Measurements from ENCODE around the gene ADM5.
A peak's percentile ranks its signal among the peaks of the same experiment; 100 is the strongest.
"Not testable (repeated sequence)": the region's sequence is repeated elsewhere in the genome, so short reads cannot be mapped to it uniquely, and the experiment has no call there.

ADM5 gene

DNA sequence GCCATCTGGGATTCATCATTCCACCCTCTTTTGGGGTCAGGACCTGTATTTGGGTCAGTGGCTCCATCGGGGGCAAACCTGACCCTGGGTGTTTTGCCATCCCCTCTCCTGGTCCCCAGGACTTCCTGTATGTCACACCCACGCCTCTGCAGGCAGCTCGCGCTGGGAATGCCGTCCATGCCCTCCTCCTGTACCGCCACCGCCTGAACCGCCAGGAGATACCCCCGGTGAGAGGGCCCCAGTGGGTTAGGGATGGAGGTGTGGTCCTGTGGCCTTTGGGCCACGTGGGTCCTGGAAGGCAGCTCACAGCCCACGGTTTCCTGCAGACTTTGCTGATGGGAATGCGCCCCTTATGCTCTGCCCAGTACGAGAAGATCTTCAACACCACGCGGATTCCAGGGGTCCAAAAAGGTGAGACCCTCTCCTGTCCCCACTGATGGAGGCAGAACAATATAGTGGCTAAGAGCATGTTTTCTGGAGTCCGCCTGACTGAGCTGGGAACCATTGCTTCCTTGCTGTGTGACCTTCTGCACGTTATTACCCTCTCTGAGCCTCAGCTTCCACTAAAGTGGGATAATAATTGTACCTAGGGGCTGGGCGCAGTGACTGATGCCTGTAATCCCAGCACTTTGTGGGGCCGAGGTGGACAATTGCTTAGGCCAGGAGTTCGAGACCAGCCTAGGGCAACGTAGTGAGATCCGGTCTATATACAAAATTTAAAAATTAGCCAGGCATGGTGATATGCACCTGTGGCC lies 15.7 kb downstream of the ADM5 start:
- no peaks in the 10 kb centered on the region for H3K36me3 Mint-ChIP-seq (ENCODE audit: insufficient read depth)
- peaks cover 41% of the 10 kb centered on the region for H3K27me3 Mint-ChIP-seq
- H3K4me3 Mint-ChIP-seq, result no peak overlapping the region
- no peaks in the 10 kb centered on the region for H3K4me1 Mint-ChIP-seq
- no peaks in the 10 kb centered on the region for H3K9me3 Mint-ChIP-seq
- ATAC-seq (replicated peaks; ENCODE audit: extremely low read depth, poor library complexity, severe bottlenecking) (no peak), DNase-seq (ENCODE audit: low spot score in 2 of 2) (no peak)
- no peak overlapping the region for H3K27ac Mint-ChIP-seq (ENCODE audit: low read depth)

DNA sequence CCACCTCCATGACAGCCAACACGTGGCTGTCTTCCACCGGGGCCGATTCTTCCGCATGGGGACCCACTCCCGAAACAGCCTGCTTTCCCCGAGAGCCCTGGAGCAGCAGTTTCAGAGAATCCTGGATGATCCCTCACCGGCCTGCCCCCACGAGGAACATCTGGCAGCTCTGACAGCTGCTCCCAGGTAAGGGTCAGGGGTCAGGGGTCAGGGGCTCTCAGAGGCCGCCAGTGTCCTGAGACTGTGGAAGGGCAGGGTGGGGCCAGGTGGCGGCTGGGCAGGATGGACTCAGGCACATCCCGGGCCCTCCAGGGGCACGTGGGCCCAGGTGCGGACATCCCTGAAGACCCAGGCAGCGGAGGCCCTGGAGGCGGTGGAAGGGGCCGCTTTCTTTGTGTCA lies 16.5 kb downstream of the ADM5 start:
- DNase-seq (ENCODE audit: low spot score in 2 of 2) (no peak), ATAC-seq (replicated peaks; ENCODE audit: extremely low read depth, poor library complexity, severe bottlenecking) (no peak)
- peaks cover 41% of the 10 kb centered on the region for H3K27me3 Mint-ChIP-seq
- no peaks in the 10 kb centered on the region for H3K4me1 Mint-ChIP-seq
- H3K4me3 Mint-ChIP-seq, result no peak overlapping the region
- no peaks in the 10 kb centered on the region for H3K9me3 Mint-ChIP-seq
- H3K36me3 Mint-ChIP-seq (ENCODE audit: insufficient read depth), result no peaks in the 10 kb centered on the region
- H3K27ac Mint-ChIP-seq (ENCODE audit: low read depth), result no peak overlapping the region

DNA sequence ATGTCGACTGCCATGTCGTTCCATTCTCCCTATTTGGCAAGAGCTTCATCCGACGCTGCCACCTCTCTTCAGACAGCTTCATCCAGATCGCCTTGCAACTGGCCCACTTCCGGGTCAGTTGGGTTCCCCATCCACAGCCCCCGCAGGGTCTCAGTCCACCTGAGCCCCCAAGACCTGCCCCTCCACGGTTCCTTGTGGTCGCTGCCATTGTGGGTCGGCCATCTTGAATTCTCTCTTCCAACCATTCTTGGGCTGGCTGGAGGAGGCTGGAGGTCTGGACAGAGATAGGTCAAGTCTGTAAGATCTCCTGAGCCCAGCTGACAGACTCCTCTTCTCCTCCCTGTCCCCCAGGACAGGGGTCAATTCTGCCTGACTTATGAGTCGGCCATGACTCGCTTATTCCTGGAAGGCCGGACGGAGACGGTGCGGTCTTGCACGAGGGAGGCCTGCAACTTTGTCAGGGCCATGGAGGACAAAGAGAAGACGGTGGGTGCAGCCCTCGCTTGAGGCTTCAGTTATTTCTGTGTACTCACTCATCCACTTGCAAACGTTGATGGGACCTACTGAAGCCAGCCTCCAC lies 21.1 kb downstream of the ADM5 start:
- Mint-ChIP-seq H3K9me3 (no peaks in the 10 kb centered on the region), H3K27ac (ENCODE audit: low read depth) (no peak overlapping the region), H3K36me3 (ENCODE audit: insufficient read depth) (no peaks in the 10 kb centered on the region), H3K4me1 (no peaks in the 10 kb centered on the region), H3K27me3 (peaks cover 36% of the 10 kb centered on the region), H3K4me3 (no peak overlapping the region)
- no peak for ATAC-seq (replicated peaks; ENCODE audit: extremely low read depth, poor library complexity, severe bottlenecking)
- no peak for DNase-seq (ENCODE audit: low spot score in 2 of 2)

DNA sequence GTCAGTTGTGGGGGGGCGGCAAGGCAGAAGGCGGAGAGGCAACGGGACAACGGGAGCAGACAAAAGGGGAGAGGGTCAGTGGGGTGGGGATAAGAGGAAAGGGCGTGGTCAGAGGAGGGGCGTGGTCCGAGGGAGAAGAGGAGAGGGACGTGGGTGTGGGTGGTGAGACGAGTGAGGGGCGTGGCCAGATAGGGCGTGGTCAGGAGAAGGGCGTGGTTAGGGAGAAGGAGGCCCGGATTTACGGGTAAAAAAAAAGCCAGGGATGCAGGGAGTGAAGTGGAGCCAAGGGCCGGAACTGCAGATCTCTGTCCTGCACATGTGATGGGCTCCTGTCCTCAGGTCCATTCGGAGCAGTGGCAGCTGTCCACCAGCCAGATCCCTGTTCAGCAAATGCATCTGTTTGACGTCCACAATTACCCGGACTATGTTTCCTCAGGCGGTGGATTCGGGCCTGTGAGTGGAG lies 23.0 kb downstream of the ADM5 start:
- peaks cover 2% of the 10 kb centered on the region for H3K4me1 Mint-ChIP-seq
- no peak overlapping the region for H3K27ac Mint-ChIP-seq (ENCODE audit: low read depth)
- H3K36me3 Mint-ChIP-seq (ENCODE audit: insufficient read depth), result no peaks in the 10 kb centered on the region

DNA sequence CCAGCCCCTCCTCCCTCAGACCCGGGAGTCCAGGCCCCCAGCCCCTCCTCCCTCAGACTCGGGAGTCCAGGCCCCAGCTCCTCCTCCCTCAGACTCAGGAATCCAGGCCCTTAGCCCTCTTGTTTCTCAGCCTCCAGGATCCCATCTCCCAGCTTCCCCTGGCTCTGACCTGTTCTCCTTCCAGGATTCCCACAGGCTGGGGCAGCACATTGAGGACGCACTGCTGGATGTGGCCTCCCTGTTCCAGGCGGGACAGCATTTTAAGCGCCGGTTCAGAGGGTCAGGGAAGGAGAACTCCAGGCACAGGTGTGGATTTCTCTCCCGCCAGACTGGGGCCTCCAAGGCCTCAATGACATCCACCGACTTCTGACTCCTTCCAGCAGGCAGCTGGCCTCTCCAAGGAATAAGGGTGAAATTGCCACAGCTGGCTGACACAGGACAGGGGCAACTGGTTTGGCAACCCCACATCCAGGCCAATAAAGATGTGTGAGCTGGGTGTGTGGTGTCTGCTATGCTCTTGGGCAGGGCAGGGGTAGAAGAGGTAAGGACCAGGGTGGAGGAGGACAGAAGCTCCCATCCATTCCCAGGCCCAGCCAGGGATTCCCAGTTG lies 23.9 kb downstream of the ADM5 start:
- H3K4me1 Mint-ChIP-seq, result peaks cover 7% of the 10 kb centered on the region
- peaks cover 2% of the 10 kb centered on the region for H3K36me3 Mint-ChIP-seq (ENCODE audit: insufficient read depth)
- peak overlapping the region; percentile 55 for H3K27ac Mint-ChIP-seq (ENCODE audit: low read depth)
- no peaks in the 10 kb centered on the region for H3K9me3 Mint-ChIP-seq
- DNase-seq (ENCODE audit: low spot score in 2 of 2) (no peak), ATAC-seq (replicated peaks; ENCODE audit: extremely low read depth, poor library complexity, severe bottlenecking) (no peak)
- H3K4me3 Mint-ChIP-seq, result no peak overlapping the region
- peaks cover 28% of the 10 kb centered on the region for H3K27me3 Mint-ChIP-seq

More for the DNA sequence above, 23.0 kb downstream of the ADM5 start:
- Mint-ChIP-seq H3K9me3 (no peaks in the 10 kb centered on the region), H3K4me3 (no peak overlapping the region), H3K27me3 (peaks cover 30% of the 10 kb centered on the region)
- DNase-seq (ENCODE audit: low spot score in 2 of 2), result no peak
- no peak for ATAC-seq (replicated peaks; ENCODE audit: extremely low read depth, poor library complexity, severe bottlenecking)

DNA sequence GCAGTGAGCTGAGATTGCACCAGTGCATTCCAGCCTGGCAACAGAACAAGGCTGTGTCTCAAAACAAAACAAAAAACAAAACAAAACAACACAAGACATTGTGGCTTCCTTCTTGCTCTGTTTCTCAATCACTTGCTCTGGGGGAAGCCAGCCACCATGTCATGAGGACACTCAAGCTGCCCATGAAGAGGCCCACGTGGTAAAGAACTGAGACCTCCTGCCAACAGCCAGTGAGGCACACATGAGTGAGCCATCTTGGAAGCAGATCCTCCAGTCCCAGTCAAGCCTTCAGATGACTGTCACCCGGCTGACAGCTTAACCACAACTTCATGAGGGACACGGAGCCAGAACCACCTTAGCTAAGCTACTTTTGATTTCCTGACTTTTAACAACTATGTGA lies 26.8 kb downstream of the ADM5 start:
- Mint-ChIP-seq H3K9me3 (no peaks in the 10 kb centered on the region), H3K27ac (ENCODE audit: low read depth) (no peak overlapping the region), H3K27me3 (peaks cover 7% of the 10 kb centered on the region), H3K4me3 (no peak overlapping the region), H3K4me1 (peaks cover 7% of the 10 kb centered on the region), H3K36me3 (ENCODE audit: insufficient read depth) (peaks cover 5% of the 10 kb centered on the region)
- ATAC-seq (replicated peaks; ENCODE audit: extremely low read depth, poor library complexity, severe bottlenecking) (no peak), DNase-seq (ENCODE audit: low spot score in 2 of 2) (no peak)

DNA sequence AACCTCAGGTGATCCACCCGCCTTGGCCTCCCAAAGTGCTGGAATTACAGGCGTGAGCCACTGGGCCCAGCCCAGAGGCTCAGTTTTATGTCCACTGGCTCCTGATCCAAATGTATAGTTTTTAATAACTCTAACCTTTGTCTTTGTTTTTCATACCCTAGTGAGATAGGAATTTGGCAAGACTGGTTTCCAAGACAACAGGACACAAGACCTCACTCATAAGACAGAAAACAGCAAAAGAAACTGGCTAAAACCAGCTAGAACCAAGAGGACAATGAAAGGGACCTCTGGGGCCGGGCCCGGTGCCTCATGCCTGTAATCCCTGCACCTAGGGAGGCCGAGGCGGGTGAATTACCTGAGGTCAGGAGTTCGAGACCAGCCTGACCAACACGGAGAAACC lies 29.1 kb downstream of the ADM5 start:
- DNase-seq (ENCODE audit: low spot score in 2 of 2) (no peak), ATAC-seq (replicated peaks; ENCODE audit: extremely low read depth, poor library complexity, severe bottlenecking) (no peak)
- Mint-ChIP-seq H3K4me1 (peaks cover 7% of the 10 kb centered on the region), H3K27me3 (no peaks in the 10 kb centered on the region), H3K36me3 (ENCODE audit: insufficient read depth) (peaks cover 6% of the 10 kb centered on the region), H3K9me3 (no peaks in the 10 kb centered on the region), H3K4me3 (peak overlapping the region; percentile 60), H3K27ac (ENCODE audit: low read depth) (peak overlapping the region; percentile 41)

DNA sequence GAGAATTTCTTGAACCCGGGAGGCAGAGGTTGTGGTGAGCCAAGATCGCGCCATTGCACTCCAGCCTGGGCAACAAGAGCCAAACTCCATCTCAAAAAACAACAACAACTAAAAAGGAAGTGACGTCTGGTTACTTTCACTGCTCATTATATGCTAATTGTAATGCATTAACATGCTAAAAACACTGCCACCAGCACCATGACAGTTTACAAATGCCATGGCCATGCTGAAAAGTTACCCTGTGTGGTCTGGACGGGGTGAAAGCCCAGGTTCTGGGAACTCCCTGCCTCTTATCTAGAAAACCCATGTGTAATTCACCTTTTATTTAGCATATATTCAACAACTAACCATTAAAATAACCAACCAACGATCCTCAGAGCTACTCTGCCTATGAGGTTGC lies 29.6 kb downstream of the ADM5 start:
- Mint-ChIP-seq H3K36me3 (ENCODE audit: insufficient read depth) (peaks cover 6% of the 10 kb centered on the region), H3K27me3 (no peaks in the 10 kb centered on the region), H3K4me3 (no peak overlapping the region), H3K9me3 (no peaks in the 10 kb centered on the region), H3K27ac (ENCODE audit: low read depth) (no peak overlapping the region), H3K4me1 (peaks cover 7% of the 10 kb centered on the region)
- no peak for DNase-seq (ENCODE audit: low spot score in 2 of 2)
- no peak for ATAC-seq (replicated peaks; ENCODE audit: extremely low read depth, poor library complexity, severe bottlenecking)

DNA sequence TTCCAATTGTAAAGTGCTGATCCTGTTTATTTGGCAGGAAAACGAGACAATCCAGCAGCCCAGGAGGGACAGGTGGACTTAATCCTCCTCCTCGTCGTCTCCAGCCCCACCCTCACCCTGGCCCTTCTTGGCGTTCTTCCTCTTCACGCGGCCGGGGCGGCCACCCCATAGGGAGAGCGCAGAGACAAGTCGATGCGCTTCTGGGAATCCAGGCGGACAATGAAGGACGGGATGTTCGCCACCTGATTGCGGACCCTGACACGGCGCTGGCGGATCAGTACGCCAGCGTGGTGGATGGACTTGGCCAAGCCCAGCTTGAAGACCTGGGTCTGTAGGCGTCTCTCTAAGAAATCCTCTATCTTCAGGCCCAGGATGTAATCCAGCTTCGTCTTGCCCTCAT lies 30.0 kb downstream of the ADM5 start:
- ATAC-seq (replicated peaks; ENCODE audit: extremely low read depth, poor library complexity, severe bottlenecking); H3K27ac Mint-ChIP-seq (ENCODE audit: low read depth); DNase-seq (ENCODE audit: low spot score in 2 of 2): not testable (repeated sequence)

DNA sequence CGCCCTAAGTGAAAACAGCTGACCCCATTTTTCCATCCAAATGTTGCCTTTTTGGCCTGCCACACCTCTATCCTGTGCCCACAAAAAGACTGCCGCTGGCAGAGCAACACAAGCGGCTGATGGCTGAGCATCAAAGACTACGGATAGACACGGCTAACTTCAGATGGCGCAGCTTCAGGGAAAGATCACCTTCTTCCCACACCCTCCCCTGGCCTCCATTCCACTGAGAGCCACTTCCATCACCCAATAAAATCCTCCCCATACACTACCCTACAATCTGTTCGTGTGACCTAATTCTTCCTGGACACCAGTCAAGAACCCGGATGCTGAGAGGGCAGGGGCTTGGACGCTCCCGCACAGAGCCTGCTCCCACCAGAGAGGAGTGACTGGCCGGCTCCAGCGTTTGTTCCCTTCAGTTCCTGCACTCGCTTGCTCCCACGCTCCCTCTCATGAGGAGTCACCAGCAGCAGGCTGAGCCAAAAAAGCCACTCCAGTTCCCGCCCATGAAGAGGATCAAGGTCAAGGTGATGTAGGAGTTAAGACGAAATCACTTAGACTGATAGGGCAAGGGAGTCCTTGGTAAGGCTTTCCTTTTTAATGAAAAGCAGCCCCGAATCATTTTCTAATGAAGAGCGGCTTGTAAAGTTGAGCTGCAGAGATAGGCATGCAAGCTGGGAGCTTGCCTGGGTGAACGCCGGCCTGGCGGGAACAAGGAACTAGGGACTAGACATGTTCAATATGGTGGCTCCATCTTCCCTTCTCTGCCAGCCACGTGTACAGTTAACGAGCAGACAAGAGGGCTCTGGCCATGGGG lies 38.0 kb downstream of the ADM5 start:
- Mint-ChIP-seq H3K27me3 (no peaks in the 10 kb centered on the region), H3K4me3 (no peak overlapping the region), H3K36me3 (ENCODE audit: insufficient read depth) (peaks cover 5% of the 10 kb centered on the region), H3K27ac (ENCODE audit: low read depth) (no peak overlapping the region), H3K4me1 (no peaks in the 10 kb centered on the region), H3K9me3 (no peaks in the 10 kb centered on the region)
- DNase-seq (ENCODE audit: low spot score in 2 of 2) (no peak), ATAC-seq (replicated peaks; ENCODE audit: extremely low read depth, poor library complexity, severe bottlenecking) (no peak)

More for the DNA sequence above, 30.0 kb downstream of the ADM5 start:
- not testable (repeated sequence) for H3K27me3 Mint-ChIP-seq; H3K9me3 Mint-ChIP-seq; H3K4me3 Mint-ChIP-seq; H3K36me3 Mint-ChIP-seq (ENCODE audit: insufficient read depth); H3K4me1 Mint-ChIP-seq

DNA sequence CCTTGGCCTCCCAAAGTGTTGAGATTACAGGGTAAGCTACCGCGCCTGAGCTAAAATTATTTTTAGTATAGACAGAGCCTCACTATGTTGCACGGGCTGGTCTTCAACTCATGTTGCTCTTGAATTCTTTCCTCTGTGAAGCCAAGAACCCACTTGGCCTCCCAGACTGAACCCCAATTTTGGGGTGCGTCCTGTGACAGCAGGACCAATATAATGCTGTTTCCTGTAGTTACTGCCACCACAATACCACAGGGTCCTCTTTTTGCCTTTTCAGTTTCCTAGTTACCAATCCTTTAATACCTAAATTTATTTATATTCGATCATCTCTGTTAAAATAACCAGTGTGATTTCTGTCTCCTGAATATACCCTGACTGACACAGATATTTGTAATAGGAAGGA lies 40.8 kb downstream of the ADM5 start:
- no peak for ATAC-seq (replicated peaks; ENCODE audit: extremely low read depth, poor library complexity, severe bottlenecking)
- H3K4me3 Mint-ChIP-seq, result no peak overlapping the region
- H3K27me3 Mint-ChIP-seq, result no peaks in the 10 kb centered on the region
- no peak overlapping the region for H3K27ac Mint-ChIP-seq (ENCODE audit: low read depth)
- no peak for DNase-seq (ENCODE audit: low spot score in 2 of 2)
- H3K9me3 Mint-ChIP-seq, result no peaks in the 10 kb centered on the region
- peaks cover 4% of the 10 kb centered on the region for H3K36me3 Mint-ChIP-seq (ENCODE audit: insufficient read depth)
- H3K4me1 Mint-ChIP-seq, result no peaks in the 10 kb centered on the region

DNA sequence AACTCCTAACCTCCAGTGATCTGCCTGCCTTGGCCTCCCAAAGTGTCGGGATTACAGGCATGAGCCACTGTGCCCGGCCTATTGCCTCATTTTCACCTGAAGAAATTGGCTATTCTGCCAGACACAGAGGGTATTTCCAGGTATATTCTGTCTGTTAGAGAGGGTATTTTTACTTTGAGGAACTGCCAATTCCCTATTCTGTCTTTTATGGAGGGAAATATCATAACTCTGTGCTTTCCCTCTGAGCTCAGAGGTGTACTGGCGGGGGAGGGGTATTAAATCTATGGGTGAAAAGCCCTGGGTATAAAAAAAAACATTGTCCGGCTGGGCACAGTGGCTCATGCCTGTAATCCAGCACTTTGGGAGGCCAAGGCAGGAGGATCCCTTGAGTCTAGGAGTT lies 48.9 kb downstream of the ADM5 start:
- no peak for DNase-seq (ENCODE audit: low spot score in 2 of 2)
- Mint-ChIP-seq H3K27ac (ENCODE audit: low read depth) (no peak overlapping the region), H3K27me3 (no peaks in the 10 kb centered on the region), H3K4me1 (peaks cover 5% of the 10 kb centered on the region), H3K4me3 (no peak overlapping the region), H3K9me3 (no peaks in the 10 kb centered on the region), H3K36me3 (ENCODE audit: insufficient read depth) (no peaks in the 10 kb centered on the region)
- ATAC-seq (replicated peaks; ENCODE audit: extremely low read depth, poor library complexity, severe bottlenecking), result no peak

All from central memory CD8-positive, alpha-beta T cell (primary cell).